H1 (cell line): Measurements from ENCODE around the gene LOXL1. TPM values are rescaled to one million over a fixed set of nuclear protein-coding genes. Genes with fewer than 3 reads are reported as not detected.
A peak's percentile ranks its signal among the peaks of the same experiment; 100 is the strongest.

Experiments used
- CTCF ChIA-PET: fragments of 300-600 bp; sonication (Branson Sonifier 250); formaldehyde crosslinking; loops from one replicate; lab custom pipeline; 2021; ENCODE audit not compliant: partially characterized antibody; lab: Charles Lee
- POLR2A ChIA-PET: fragments of 300-600 bp; sonication (Branson Sonifier 250); formaldehyde crosslinking; loops from one replicate; lab custom pipeline; 2021; ENCODE audit warnings: inconsistent platforms; ENCODE audit not compliant: partially characterized antibody; lab: Charles Lee
- DNase-seq, 2 experiments: peaks; one replicate each; pipeline versions ENCODE4 v3.0.0 to v3.0.0-alpha.2; 2010 to 2022; ENCODE audit warnings: low spot score in 2 of 2, low read depth in 1 of 2, mixed read lengths in 1 of 2
- FAIRE-seq: peaks from 2 replicates; lab custom pipeline; 2011; peaks lifted over from hg19 to GRCh38; lab: Jason Lieb, UNC
- H2AFZ ChIP-seq: 2 replicates; pipeline ENCODE4 v1.8.1; 2012; ENCODE audit warnings: low read length, inconsistent platforms
- H2AK5ac ChIP-seq: 2 replicates; pipeline ENCODE4 v1.6.1; 2013; ENCODE audit warnings: low read depth, low read length
- H2BK120ac ChIP-seq: replicated peaks from 2 replicates; pipeline ENCODE3; 2013; ENCODE audit warnings: low read depth, low read length, inconsistent platforms
- H2BK12ac ChIP-seq: 2 replicates; pipeline ENCODE4 v1.6.1; 2013; ENCODE audit warnings: low read depth, low read length
- H2BK15ac ChIP-seq: 2 replicates; pipeline ENCODE4 v1.6.1; 2013; ENCODE audit warnings: low read length
- H2BK20ac ChIP-seq: 2 replicates; pipeline ENCODE4 v1.6.1; 2013; ENCODE audit warnings: low read length
- H2BK5ac ChIP-seq: 2 replicates; pipeline ENCODE4 v1.6.1; 2013; ENCODE audit warnings: low read depth, low read length
- H3K14ac ChIP-seq: 2 replicates; pipeline ENCODE4 v1.6.1; 2013; ENCODE audit warnings: inconsistent platforms; ENCODE audit not compliant: insufficient read length
- H3K18ac ChIP-seq: 2 replicates; pipeline ENCODE4 v1.6.1; 2013; ENCODE audit warnings: low read length; ENCODE audit errors: extremely low read depth
- H3K23ac ChIP-seq: 2 replicates; pipeline ENCODE4 v1.6.1; 2013; ENCODE audit warnings: inconsistent platforms; ENCODE audit not compliant: insufficient read length
- H3K23me2 ChIP-seq: 2 replicates; pipeline ENCODE4 v1.6.1; 2013; ENCODE audit warnings: low read depth, low read length
- H3K27ac ChIP-seq: 2 replicates; pipeline ENCODE4 v1.6.1; 2011; ENCODE audit warnings: low read depth, low read length, inconsistent platforms
- H3K27me3 ChIP-seq, 4 experiments: replicated peaks in 1 of 4; 1 replicate in 1 of 4; 2 replicates in 3 of 4; pipeline versions ENCODE4 v1.6.1 to v1.8.1; 2011 to 2013; ENCODE audit warnings: low read length in 3 of 4, mild to moderate bottlenecking in 3 of 4, inconsistent platforms in 2 of 4, mixed read lengths in 2 of 4, moderate library complexity in 1 of 4; ENCODE audit not compliant: control insufficient read depth in 3 of 4, insufficient read depth in 3 of 4; ENCODE audit errors: extremely low read depth in 1 of 4
- H3K36me3 ChIP-seq, 4 experiments: 2 replicates each; pipeline versions ENCODE4 v1.6.1 to v1.8.1; 2011 to 2013; ENCODE audit warnings: mild to moderate bottlenecking in 4 of 4, low read length in 3 of 4, moderate library complexity in 2 of 4, control low read depth in 1 of 4, inconsistent platforms in 1 of 4; ENCODE audit not compliant: insufficient read depth in 4 of 4, control insufficient read depth in 2 of 4
- H3K4ac ChIP-seq: replicated peaks from 2 replicates; pipeline ENCODE3; 2013; ENCODE audit warnings: low read length, low read depth, mixed read lengths, inconsistent platforms; ENCODE audit not compliant: insufficient read length
- H3K4me1 ChIP-seq, 4 experiments: replicated peaks in 1 of 4; 1 replicate in 1 of 4; 2 replicates in 3 of 4; pipeline versions ENCODE4 v1.6.1 to v1.8.1; 2011 to 2013; ENCODE audit warnings: low read length in 3 of 4, inconsistent platforms in 2 of 4, mixed read lengths in 1 of 4; ENCODE audit not compliant: insufficient read depth in 4 of 4, control insufficient read depth in 3 of 4
- H3K4me2 ChIP-seq, 2 experiments: 2 replicates each; pipeline versions ENCODE4 v1.6.1 to v1.8.1; 2011 to 2013; ENCODE audit warnings: low read depth in 2 of 2, low read length in 2 of 2, control low read depth in 1 of 2, inconsistent platforms in 1 of 2, mild to moderate bottlenecking in 1 of 2; ENCODE audit not compliant: insufficient read depth in 1 of 2
- H3K4me3 ChIP-seq, 4 experiments: fragments of 200-600, 300-600 bp in 1 of 4; sonication (generic), shearing (Covaris generic), sonication (Bioruptor Twin) in 1 of 4; 2 replicates each; pipeline versions ENCODE4 v1.5.1 to v1.8.1; 2011 to 2016; ENCODE audit warnings: low read length in 4 of 4, low read depth in 3 of 4, control low read depth in 2 of 4, inconsistent platforms in 2 of 4, mild to moderate bottlenecking in 2 of 4, mixed read lengths in 1 of 4, moderate library complexity in 1 of 4; ENCODE audit not compliant: insufficient read depth in 2 of 4; ENCODE audit errors: extremely low read depth in 1 of 4
- H3K56ac ChIP-seq: replicated peaks from 2 replicates; pipeline ENCODE3; 2013; ENCODE audit warnings: low read depth, mild to moderate bottlenecking, mixed read lengths, low read length, inconsistent platforms; ENCODE audit not compliant: insufficient read length
- H3K79me1 ChIP-seq: 2 replicates; pipeline ENCODE4 v1.6.1; 2013; ENCODE audit warnings: low read depth, low read length, control low read depth
- H3K79me2 ChIP-seq, 2 experiments: 2 replicates each; pipeline versions ENCODE4 v1.6.1 to v1.8.1; 2012 to 2013; ENCODE audit warnings: low read length in 2 of 2, mild to moderate bottlenecking in 2 of 2, inconsistent platforms in 1 of 2; ENCODE audit not compliant: insufficient read depth in 2 of 2, control insufficient read depth in 1 of 2
- H3K9ac ChIP-seq, 4 experiments: replicated peaks in 1 of 4; 1 replicate in 1 of 4; 2 replicates in 3 of 4; pipeline versions ENCODE4 v1.6.1 to v1.8.1; 2011 to 2013; ENCODE audit warnings: low read depth in 3 of 4, low read length in 3 of 4, control low read depth in 2 of 4, mild to moderate bottlenecking in 2 of 4, moderate library complexity in 2 of 4, inconsistent platforms in 1 of 4; ENCODE audit errors: extremely low read depth in 1 of 4
- H3K9me3 ChIP-seq, 2 experiments: 2 replicates each; pipeline versions ENCODE4 v1.6.1 to v1.8.1; 2012 to 2013; ENCODE audit warnings: mild to moderate bottlenecking in 2 of 2, moderate library complexity in 2 of 2, control low read depth in 1 of 2, inconsistent platforms in 1 of 2, low read depth in 1 of 2, low read length in 1 of 2, mixed read lengths in 1 of 2; ENCODE audit not compliant: insufficient read depth in 2 of 2
- H4K20me1 ChIP-seq, 2 experiments: replicated peaks in 1 of 2; 2 replicates each; pipeline versions ENCODE3 to v1.8.1; 2011 to 2013; ENCODE audit warnings: inconsistent platforms in 2 of 2, low read length in 2 of 2, mild to moderate bottlenecking in 1 of 2; ENCODE audit not compliant: insufficient read depth in 2 of 2, control insufficient read depth in 1 of 2
- H4K5ac ChIP-seq: 2 replicates; pipeline ENCODE4 v1.6.1; 2013; ENCODE audit warnings: low read length, low read depth, mixed read lengths, inconsistent platforms; ENCODE audit not compliant: insufficient read length
- H4K8ac ChIP-seq: 2 replicates; pipeline ENCODE4 v1.8.0; 2013; ENCODE audit warnings: mild to moderate bottlenecking, moderate library complexity, low read length, inconsistent platforms; ENCODE audit not compliant: insufficient read depth; ENCODE audit errors: extremely low read depth
- H4K91ac ChIP-seq: replicated peaks from 2 replicates; pipeline ENCODE3; 2013; ENCODE audit warnings: low read length, mixed read lengths, inconsistent platforms; ENCODE audit not compliant: insufficient read length
- CTBP2 ChIP-seq: IDR thresholded peaks from 2 replicates; pipeline ENCODE4 v1.7.0; 2011; ENCODE audit warnings: borderline replicate concordance, mild to moderate bottlenecking, moderate library complexity, mixed read lengths, low read length; ENCODE audit not compliant: insufficient read depth, insufficient read length
- RXRA ChIP-seq: IDR thresholded peaks from 2 replicates; pipeline ENCODE4 v1.6.1; 2011; ENCODE audit warnings: low read depth, mild to moderate bottlenecking, low read length, moderate library complexity; ENCODE audit not compliant: insufficient read depth
- WGBS, 2 experiments: shearing (Covaris generic) in 1 of 2; methylation state at CpG; one replicate each; pipeline versions ENCODE4 v1.1.6 to v1.1.7; 2013 to 2015; ENCODE audit warnings: low lambda C conversion rate in 2 of 2, mixed read lengths in 2 of 2, inconsistent platforms in 1 of 2, low coverage in 1 of 2, missing lambda C conversion rate in 1 of 2; ENCODE audit not compliant: insufficient replicate concordance in 2 of 2, insufficient coverage in 1 of 2, insufficient read length in 1 of 2; ENCODE audit errors: extremely low coverage in 1 of 2, missing lambda C conversion rate in 1 of 2; 5-methylcytosine and 5-hydroxymethylcytosine counted together
- polyA plus RNA-seq, 7 experiments: library from polyadenylated mRNA; depleted of rRNA in 3 of 7; stranded (reverse) in 5 of 7; unstranded in 2 of 7; fragments of >200 nt in 5 of 7; fragments of 200-250 nt in 2 of 7; gene quantifications; 1 replicate in 5 of 7; 2 replicates in 1 of 7; 4 replicates in 1 of 7; pipeline versions ENCODE4 v1.2.1 to v1.2.3, GENCODE V29; 2011 to 2013; ENCODE audit warnings: missing spikeins in 2 of 7, mixed read lengths in 2 of 7
- total RNA-seq: library from RNA; stranded (reverse); fragmentation: NEBNext Ultra II Directional; extraction: Animal tissue kit (Norgen Biotek cat#: 25700); gene quantifications from 2 replicates; pipeline ENCODE4 v1.2.1, GENCODE V29; 2021
- TF ChIP-seq, protein P1 (sequence below): IDR thresholded peaks from 2 replicates; pipeline ENCODE4 v1.6.1; 2011; ENCODE audit warnings: low read depth, mild to moderate bottlenecking, low read length; ENCODE audit not compliant: insufficient read depth

LOXL1 gene
- total and polyA plus RNA-seq, 2 of the 8 experiments (the other 6 are each of a cell fraction or from before 2014, with no cell fraction given), result 8.1 to 14.4 TPM

GRCh38 chr15:73950831-73951561 is 24.7 kb downstream of the LOXL1 start:
- no peaks in the 10 kb centered on the region for H3K9me3 ChIP-seq
- no peak overlapping the region for H2AK5ac ChIP-seq
- H3K79me1 ChIP-seq, result no peaks in the 10 kb centered on the region
- H3K23ac ChIP-seq, result no peak overlapping the region
- H2BK120ac ChIP-seq, result no peak overlapping the region
- DNase-seq (peak; percentile 78 to 89), FAIRE-seq (peak; percentile 77)
- H3K79me2 ChIP-seq, result no peaks in the 10 kb centered on the region
- peak overlapping the region; percentile 74; the same call in 1 of the 2 replicates for H2AFZ ChIP-seq
- 13% methylated on average over 15 of the region's 15 CpGs; no CpG with 5 or more reads in 1 of the 2 experiments for WGBS, 2 experiments
- H3K56ac ChIP-seq, result no peak overlapping the region
- H4K20me1 ChIP-seq, result no peaks in the 10 kb centered on the region
- CTCF ChIA-PET, result interaction anchor here (0.6 to 7.0 kb wide), 32 partner anchors 10 to 461 kb away, joined by 3 to 55 read pairs (median 4); partner anchors contain the start of genes LOXL1 and PML
- H3K27me3 ChIP-seq, result no peaks in the 10 kb centered on the region
- no peaks in the 10 kb centered on the region for H3K23me2 ChIP-seq
- H3K4me1 ChIP-seq, result peaks cover 6 to 16% (median 12%) of the 10 kb centered on the region in 4 experiments
- H4K8ac ChIP-seq, result no peak overlapping the region
- peak overlapping the region; percentile 68; the same call in 1 of the 2 replicates for H2BK5ac ChIP-seq
- no peaks in the 10 kb centered on the region for H3K36me3 ChIP-seq
- POLR2A ChIA-PET, result interaction anchor here (0.8 to 1.3 kb wide), 6 partner anchors 10 to 86 kb away, joined by 3 to 8 read pairs (median 4); partner anchors contain the start of gene PML
- no peak overlapping the region for H3K14ac ChIP-seq
- H2BK15ac ChIP-seq, result peak overlapping the region; percentile 55
- no peak overlapping the region for H4K91ac ChIP-seq
- 0 out of 4 replicates have a peak overlapping the region, but pooled peaks of 1 of the 2 experiments have one; percentile 7 for H3K4me2 ChIP-seq
- no peak overlapping the region; a peak in 1 of 8 replicates for H3K4me3 ChIP-seq
- H3K4ac ChIP-seq, result no peak overlapping the region
- H3K18ac ChIP-seq, result peak overlapping the region; percentile 34; the same call in 1 of the 2 replicates
- H3K9ac ChIP-seq, result no peak overlapping the region; a peak in 1 of 7 replicates
- H2BK12ac ChIP-seq, result 0 out of 2 replicates have a peak overlapping the region, but pooled peaks have one; percentile 91
- no peak overlapping the region for H4K5ac ChIP-seq
- H2BK20ac ChIP-seq, result 0 out of 2 replicates have a peak overlapping the region, but pooled peaks have one; percentile 38
- H3K27ac ChIP-seq, result no peak overlapping the region
- no peak for TF ChIP-seq RXRA
- TF ChIP-seq, protein P1, sequence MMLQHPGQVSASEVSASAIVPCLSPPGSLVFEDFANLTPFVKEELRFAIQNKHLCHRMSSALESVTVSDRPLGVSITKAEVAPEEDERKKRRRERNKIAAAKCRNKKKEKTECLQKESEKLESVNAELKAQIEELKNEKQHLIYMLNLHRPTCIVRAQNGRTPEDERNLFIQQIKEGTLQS, result no peak
- TF ChIP-seq CTBP2, result no peak
